ENCODE results near the gene INO80D. TPM values are rescaled to one million over a fixed set of nuclear protein-coding genes. Genes with fewer than 3 reads are reported as not detected.

Gene INO80D
- total RNA-seq, 1 experiment from 2014 or later, result 8.8 TPM

GRCh38 chr2:205972113-205972512, 113.9 kb downstream of the INO80D start:
- ATAC-seq (peak; percentile 55), DNase-seq (peak; percentile 65)
- Histone ChIP-seq H3K36me3 (ENCODE audit: low read depth, low read length) (no peaks in the 10 kb centered on the region), H3K27me3 (ENCODE audit: low read length) (no peaks in the 10 kb centered on the region), H3K79me2 (ENCODE audit: low read length) (no peaks in the 10 kb centered on the region), H3K4me3 (ENCODE audit: low read length) (no peak overlapping the region), H2AFZ (ENCODE audit: low read length) (no peak overlapping the region), H4K20me1 (ENCODE audit: low read length) (no peaks in the 10 kb centered on the region), H3K9ac (ENCODE audit: low read length) (no peak overlapping the region), H3K9me2 (replicated peaks; ENCODE audit: low read length) (no peaks in the 10 kb centered on the region), H3K9me3 (ENCODE audit: low read length) (no peaks in the 10 kb centered on the region), H3K4me2 (ENCODE audit: low read length) (no peak overlapping the region), H3K4me1 (ENCODE audit: insufficient read depth, low read length) (peaks cover 21% of the 10 kb centered on the region), H3F3A (ENCODE audit: low read length, unreplicated experiment) (no peaks in the 10 kb centered on the region), H3K27ac (ENCODE audit: low read length) (no peak overlapping the region)
- ChIA-PET POLR2A (ENCODE audit: unreplicated experiment) (interaction anchor here (0.5 kb wide), 1 partner anchor 86 kb away, joined by 10 read pairs; no protein-coding TSS in a partner anchor), CTCF (no interaction called here)
- intact Hi-C loops (cut with micrococcal nuclease), result no loop called here
- no TSS peak for BruUV-seq (replicated peaks)
- TF ChIP-seq CTCF (conservative IDR thresholded peaks at IDR 0.05; ENCODE audit: low read depth, low read length), result no peak
- no peak for TF ChIP-seq EZH2phosphoT487 (IDR thresholded peaks at IDR 0.05; ENCODE audit: borderline replicate concordance, low read length)
- no peak for TF ChIP-seq EZH2 (IDR thresholded peaks at IDR 0.05; ENCODE audit: low read length, unreplicated experiment)

GRCh38 chr2:205970348-205970747, 115.6 kb downstream of the INO80D start:
- Histone ChIP-seq H3K79me2 (ENCODE audit: low read length) (no peaks in the 10 kb centered on the region), H3K4me3 (ENCODE audit: low read length) (no peak overlapping the region), H3K27me3 (ENCODE audit: low read length) (no peaks in the 10 kb centered on the region), H3K36me3 (ENCODE audit: low read depth, low read length) (no peaks in the 10 kb centered on the region), H4K20me1 (ENCODE audit: low read length) (no peaks in the 10 kb centered on the region), H3K9me3 (ENCODE audit: low read length) (no peaks in the 10 kb centered on the region), H3K4me1 (ENCODE audit: insufficient read depth, low read length) (peaks cover 17% of the 10 kb centered on the region), H3K27ac (ENCODE audit: low read length) (no peak overlapping the region), H3K9ac (ENCODE audit: low read length) (no peak overlapping the region), H2AFZ (ENCODE audit: low read length) (no peak overlapping the region), H3K4me2 (ENCODE audit: low read length) (no peak overlapping the region), H3K9me2 (replicated peaks; ENCODE audit: low read length) (no peaks in the 10 kb centered on the region), H3F3A (ENCODE audit: low read length, unreplicated experiment) (no peaks in the 10 kb centered on the region)
- BruUV-seq (replicated peaks), result no TSS peak
- TF ChIP-seq CTCF (conservative IDR thresholded peaks at IDR 0.05; ENCODE audit: low read depth, low read length), result no peak
- TF ChIP-seq EZH2phosphoT487 (IDR thresholded peaks at IDR 0.05; ENCODE audit: borderline replicate concordance, low read length), result no peak
- TF ChIP-seq EZH2 (IDR thresholded peaks at IDR 0.05; ENCODE audit: low read length, unreplicated experiment), result no peak
- DNase-seq, result no peak
- CTCF ChIA-PET, result interaction anchor here (0.6 kb wide), 1 partner anchor 36 kb away, joined by 3 read pairs; no protein-coding TSS in a partner anchor
- no peak for ATAC-seq
- intact Hi-C loops (cut with micrococcal nuclease), result no loop called here
- POLR2A ChIA-PET (ENCODE audit: unreplicated experiment), result no interaction called here

- no peak overlapping the region for H3K9ac ChIP-seq (ENCODE audit: low read length)
- no peaks in the 10 kb centered on the region for H3F3A ChIP-seq (ENCODE audit: low read length, unreplicated experiment)
- no peaks in the 10 kb centered on the region for H3K9me2 ChIP-seq (replicated peaks; ENCODE audit: low read length)
- no peaks in the 10 kb centered on the region for H3K9me3 ChIP-seq (ENCODE audit: low read length)
- H3K79me2 ChIP-seq (ENCODE audit: low read length), result no peaks in the 10 kb centered on the region
- no peak for TF ChIP-seq EZH2 (IDR thresholded peaks at IDR 0.05; ENCODE audit: low read length, unreplicated experiment)
- TF ChIP-seq EZH2phosphoT487 (IDR thresholded peaks at IDR 0.05; ENCODE audit: borderline replicate concordance, low read length), result no peak
- TF ChIP-seq CTCF (conservative IDR thresholded peaks at IDR 0.05; ENCODE audit: low read depth, low read length), result no peak
- H3K27ac ChIP-seq (ENCODE audit: low read length), result no peak overlapping the region
- BruUV-seq (replicated peaks), result no TSS peak
- CTCF ChIA-PET, result no interaction called here
- no peak overlapping the region for H3K4me2 ChIP-seq (ENCODE audit: low read length)
- intact Hi-C loops (cut with micrococcal nuclease), result no loop called here
- DNase-seq, result no peak
- ATAC-seq, result no peak
- peaks cover 9% of the 10 kb centered on the region for H3K4me1 ChIP-seq (ENCODE audit: insufficient read depth, low read length)
- no peak overlapping the region for H3K4me3 ChIP-seq (ENCODE audit: low read length)
- H3K36me3 ChIP-seq (ENCODE audit: low read depth, low read length), result no peaks in the 10 kb centered on the region
- POLR2A ChIA-PET (ENCODE audit: unreplicated experiment), result no interaction called here
- H3K27me3 ChIP-seq (ENCODE audit: low read length), result no peaks in the 10 kb centered on the region
- no peak overlapping the region for H2AFZ ChIP-seq (ENCODE audit: low read length)
- no peaks in the 10 kb centered on the region for H4K20me1 ChIP-seq (ENCODE audit: low read length)
Measured at GRCh38 chr2:205969584-205969983, 116.4 kb downstream of the INO80D start.
